ENCODE data around the gene AOPEP.

Gene AOPEP

GRCh38 chr9:94929369-94929756 is 202.9 kb downstream of the AOPEP start:
- H2AFZ ChIP-seq: no peak overlapping the region
- no peak overlapping the region for H3K9ac ChIP-seq
- H3K27ac ChIP-seq: no peak overlapping the region
- H3K4me1 ChIP-seq: no peaks in the 10 kb centered on the region
- H3K9me3 ChIP-seq (ENCODE audit: control insufficient read depth, low read length): no peaks in the 10 kb centered on the region
- no peak overlapping the region for H3K4me3 ChIP-seq (ENCODE audit: low read depth, low read length)
- no peaks in the 10 kb centered on the region for H3K79me2 ChIP-seq
- no peak for TF ChIP-seq CTCF (IDR thresholded peaks at IDR 0.05)
- H3K4me2 ChIP-seq (ENCODE audit: low read length): no peak overlapping the region
- H3K36me3 ChIP-seq (ENCODE audit: control insufficient read depth, insufficient read depth, low read length): no peaks in the 10 kb centered on the region
- H3K27me3 ChIP-seq (ENCODE audit: control insufficient read depth, insufficient read depth, low read length): no peaks in the 10 kb centered on the region

DNA sequence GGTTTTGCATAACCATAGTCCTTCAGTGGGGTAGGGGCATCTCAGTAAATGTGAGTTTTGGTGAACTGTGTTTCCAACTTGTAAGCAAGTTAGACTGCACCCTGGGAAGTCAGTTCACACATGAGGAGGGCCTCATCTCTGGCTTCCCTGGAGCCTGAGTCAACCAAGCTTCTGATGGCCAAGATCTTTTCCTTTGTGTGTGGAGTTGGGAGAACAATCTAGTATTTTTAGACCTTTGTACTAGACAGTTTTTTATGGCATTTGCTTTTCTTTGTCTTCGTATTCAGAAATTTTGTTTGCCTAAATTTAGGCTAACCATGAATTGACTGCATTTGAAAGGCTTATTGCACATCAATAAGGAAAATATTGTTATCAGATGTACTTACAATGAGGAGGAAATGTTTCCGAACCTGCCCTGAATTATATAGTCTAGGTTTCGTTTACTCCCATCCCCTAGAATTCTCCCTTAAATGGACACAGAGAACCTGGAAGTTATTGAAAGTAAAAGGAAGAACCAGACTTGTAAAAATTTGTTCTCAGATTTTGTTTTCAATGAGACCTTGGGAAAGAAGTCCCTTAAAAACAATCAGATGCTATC is 204.6 kb downstream of the AOPEP start:
- Histone ChIP-seq H3K79me2 (no peaks in the 10 kb centered on the region), H3K9me3 (ENCODE audit: control insufficient read depth, low read length) (no peaks in the 10 kb centered on the region), H3K27me3 (ENCODE audit: control insufficient read depth, insufficient read depth, low read length) (no peaks in the 10 kb centered on the region), H3K9ac (no peak overlapping the region), H3K27ac (no peak overlapping the region), H3K36me3 (ENCODE audit: control insufficient read depth, insufficient read depth, low read length) (no peaks in the 10 kb centered on the region), H3K4me2 (ENCODE audit: low read length) (no peak overlapping the region), H3K4me1 (no peaks in the 10 kb centered on the region), H2AFZ (no peak overlapping the region), H3K4me3 (ENCODE audit: low read depth, low read length) (no peak overlapping the region)
- no peak for TF ChIP-seq CTCF (IDR thresholded peaks at IDR 0.05)

GRCh38 chr9:94931740-94932139 is 205.2 kb downstream of the AOPEP start:
- no peak overlapping the region for H3K4me2 ChIP-seq (ENCODE audit: low read length)
- H3K9me3 ChIP-seq (ENCODE audit: control insufficient read depth, low read length): no peaks in the 10 kb centered on the region
- no peaks in the 10 kb centered on the region for H3K36me3 ChIP-seq (ENCODE audit: control insufficient read depth, insufficient read depth, low read length)
- H2AFZ ChIP-seq: no peak overlapping the region
- H3K79me2 ChIP-seq: no peaks in the 10 kb centered on the region
- no peaks in the 10 kb centered on the region for H3K4me1 ChIP-seq
- no peak overlapping the region for H3K27ac ChIP-seq
- no peak for TF ChIP-seq CTCF (IDR thresholded peaks at IDR 0.05)
- no peak overlapping the region for H3K4me3 ChIP-seq (ENCODE audit: low read depth, low read length)
- no peak overlapping the region for H3K9ac ChIP-seq
- H3K27me3 ChIP-seq (ENCODE audit: control insufficient read depth, insufficient read depth, low read length): no peaks in the 10 kb centered on the region

- TF ChIP-seq CTCF (IDR thresholded peaks at IDR 0.05): no peak
- H3K4me1 ChIP-seq: no peaks in the 10 kb centered on the region
- H3K27ac ChIP-seq: no peak overlapping the region
Observed at GRCh38 chr9:94932652-94933510, 206.4 kb downstream of the AOPEP start.

DNA sequence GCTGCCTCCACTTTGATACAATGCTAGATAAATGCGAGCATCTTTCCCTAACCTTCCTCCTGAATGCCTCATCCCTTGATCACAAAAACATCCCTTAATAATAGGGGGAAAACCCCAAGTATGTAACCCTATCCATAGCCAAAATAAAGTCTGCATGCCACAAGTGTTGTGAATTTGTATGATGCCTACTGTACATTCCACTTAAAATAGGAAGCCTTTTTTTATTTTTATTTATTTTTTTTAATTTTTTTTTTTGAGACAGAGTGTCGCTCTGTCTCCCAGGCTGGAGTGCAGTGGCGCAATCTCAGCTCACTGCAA is 207.0 kb downstream of the AOPEP start:
- H3K4me1 ChIP-seq: no peaks in the 10 kb centered on the region

More at GRCh38 chr9:94932652-94933510, 206.4 kb downstream of the AOPEP start:
- Histone ChIP-seq H2AFZ (no peak overlapping the region), H3K9ac (no peak overlapping the region), H3K27me3 (ENCODE audit: control insufficient read depth, insufficient read depth, low read length) (no peaks in the 10 kb centered on the region), H3K79me2 (no peaks in the 10 kb centered on the region), H3K4me3 (ENCODE audit: low read depth, low read length) (no peak overlapping the region), H3K9me3 (ENCODE audit: control insufficient read depth, low read length) (no peaks in the 10 kb centered on the region), H3K4me2 (ENCODE audit: low read length) (no peak overlapping the region), H3K36me3 (ENCODE audit: control insufficient read depth, insufficient read depth, low read length) (no peaks in the 10 kb centered on the region)

More for the DNA sequence above, 207.0 kb downstream of the AOPEP start:
- Histone ChIP-seq H3K4me3 (ENCODE audit: low read depth, low read length) (no peak overlapping the region), H3K9ac (no peak overlapping the region), H3K4me2 (ENCODE audit: low read length) (no peak overlapping the region), H2AFZ (no peak overlapping the region), H3K27ac (no peak overlapping the region), H3K79me2 (no peaks in the 10 kb centered on the region), H3K9me3 (ENCODE audit: control insufficient read depth, low read length) (no peaks in the 10 kb centered on the region), H3K36me3 (ENCODE audit: control insufficient read depth, insufficient read depth, low read length) (no peaks in the 10 kb centered on the region), H3K27me3 (ENCODE audit: control insufficient read depth, insufficient read depth, low read length) (no peaks in the 10 kb centered on the region)
- no peak for TF ChIP-seq CTCF (IDR thresholded peaks at IDR 0.05)
